Naive thymus-derived CD4-positive, alpha-beta T cell (primary cell): ENCODE measurements around the gene B3GAT2. TPM values are rescaled to one million over a fixed set of nuclear protein-coding genes. Genes with fewer than 3 reads are reported as not detected.

Experiments used
- ATAC-seq: fragments of 150-1000 bp; cut with Tn5 transposase; 2 replicates; pipeline ENCODE4 v1.10.0; 2021; ENCODE audit warnings: mild to moderate bottlenecking, moderate library complexity
- CTCF ChIA-PET: fragments of 350-600 bp; sonication (Branson Sonifier 250); formaldehyde crosslinking; loops from one replicate; lab custom pipeline; 2021; ENCODE audit warnings: antibody characterized with exemption; lab: Charles Lee
- POLR2A ChIA-PET: fragments of 350-600 bp; sonication (Branson Sonifier 250); formaldehyde crosslinking; loops from one replicate; lab custom pipeline; 2021; ENCODE audit warnings: antibody characterized with exemption, inconsistent platforms; lab: Charles Lee
- DNase-seq, 9 donors: peaks; one replicate each; pipeline versions ENCODE4 v3.0.0 to v3.0.0-alpha.2; 2020 to 2022; ENCODE audit warnings: mixed read lengths in 1 of 9
- H3K27ac ChIP-seq: one replicate; pipeline ENCODE4 v1.7.0; 2013; ENCODE audit warnings: mild to moderate bottlenecking, low read depth, low read length, moderate library complexity
- H3K27me3 ChIP-seq, 2 donors: one replicate each; pipeline ENCODE4 v1.7.0; 2013; ENCODE audit warnings: low read length in 2 of 2, mild to moderate bottlenecking in 2 of 2, moderate library complexity in 2 of 2; ENCODE audit not compliant: control insufficient read depth in 2 of 2, insufficient read depth in 2 of 2
- H3K36me3 ChIP-seq, 3 experiments: 1 replicate in 2 of 3; 2 replicates in 1 of 3; pipeline ENCODE4 v1.7.0; 2013; ENCODE audit warnings: low read length in 3 of 3, mild to moderate bottlenecking in 3 of 3, moderate library complexity in 1 of 3; ENCODE audit not compliant: insufficient read depth in 3 of 3, control insufficient read depth in 2 of 3
- H3K4me1 ChIP-seq, 2 donors: one replicate each; pipeline ENCODE4 v1.7.0; 2013; ENCODE audit warnings: low read length in 2 of 2, mild to moderate bottlenecking in 2 of 2, moderate library complexity in 1 of 2; ENCODE audit not compliant: control insufficient read depth in 2 of 2, insufficient read depth in 2 of 2
- H3K4me3 ChIP-seq: 2 replicates; pipeline ENCODE4 v1.7.0; 2013; ENCODE audit warnings: mild to moderate bottlenecking, low read length
- H3K9me3 ChIP-seq, 3 experiments: 1 replicate in 2 of 3; 2 replicates in 1 of 3; pipeline ENCODE4 v1.7.0; 2013; ENCODE audit warnings: low read length in 3 of 3; ENCODE audit not compliant: control insufficient read depth in 2 of 3
- H3K27ac Mint-ChIP-seq, 9 donors: one replicate each; pipeline ENCODE4 v1.8.0; 2020 to 2022; ENCODE audit warnings: mixed read lengths in 9 of 9, mild to moderate bottlenecking in 8 of 9, moderate library complexity in 5 of 9, inconsistent platforms in 2 of 9
- H3K27me3 Mint-ChIP-seq, 5 donors: one replicate each; pipeline ENCODE4 v1.8.0; 2021 to 2022; ENCODE audit warnings: mixed read lengths in 5 of 5, mild to moderate bottlenecking in 1 of 5
- H3K36me3 Mint-ChIP-seq, 5 donors: one replicate each; pipeline ENCODE4 v1.8.0; 2020 to 2022; ENCODE audit warnings: mixed read lengths in 5 of 5, mild to moderate bottlenecking in 3 of 5, inconsistent platforms in 1 of 5
- H3K4me1 Mint-ChIP-seq, 7 donors: one replicate each; pipeline ENCODE4 v1.8.0; 2020 to 2022; ENCODE audit warnings: mixed read lengths in 7 of 7, mild to moderate bottlenecking in 3 of 7, inconsistent platforms in 1 of 7
- H3K4me3 Mint-ChIP-seq, 10 donors: one replicate each; pipeline ENCODE4 v1.8.0; 2020 to 2022; ENCODE audit warnings: mild to moderate bottlenecking in 10 of 10, mixed read lengths in 10 of 10, moderate library complexity in 6 of 10, inconsistent platforms in 2 of 10
- H3K9me3 Mint-ChIP-seq, 11 donors: one replicate each; pipeline ENCODE4 v1.8.0; 2020 to 2022; ENCODE audit warnings: mixed read lengths in 11 of 11, mild to moderate bottlenecking in 4 of 11, inconsistent platforms in 1 of 11, moderate library complexity in 1 of 11
- intact Hi-C, 2 donors: fragments of 100-400 bp; cut with micrococcal nuclease; formaldehyde crosslinking; loops; one replicate each; pipeline ENCODE4 v1.15.1; 2023
- polyA plus RNA-seq, 2 donors: library from polyadenylated mRNA; unstranded; fragments of 300-500 nt; fragmentation: Illumina TruSeq; gene quantifications; one replicate each; pipeline ENCODE4 v1.2.3, GENCODE V29; 2021
- total RNA-seq, 6 experiments: library from RNA in 5 of 6; stranded (reverse) in 5 of 6; gene quantifications; 1 replicate in 5 of 6; 2 replicates in 1 of 6; pipeline ENCODE4 v1.2.3 and lab custom pipeline; 2021 to 2026

B3GAT2 gene
- total and polyA plus RNA-seq, 7 experiments from 2014 or later = 0.49 to 0.72 TPM; not detected in 5

- no peaks in the 10 kb centered on the region for H3K36me3 ChIP-seq
- no peaks in the 10 kb centered on the region for H3K27me3 ChIP-seq
- intact Hi-C loops = no loop called here
- H3K27ac Mint-ChIP-seq = no peak overlapping the region
- H3K27me3 Mint-ChIP-seq = peaks cover 0 to 22% (median 5%) of the 10 kb centered on the region in 5 donors
- no peak for DNase-seq
- peaks cover 0 to 14% (median 4%) of the 10 kb centered on the region in 5 donors for H3K36me3 Mint-ChIP-seq
- POLR2A ChIA-PET = no interaction called here
- peaks cover 0 to 2% (median 0%) of the 10 kb centered on the region in 7 donors for H3K4me1 Mint-ChIP-seq
- H3K9me3 ChIP-seq = no peaks in the 10 kb centered on the region
- H3K4me3 ChIP-seq = no peak overlapping the region
- H3K4me1 ChIP-seq = no peaks in the 10 kb centered on the region
- H3K9me3 Mint-ChIP-seq = peaks cover 0 to 18% (median 3%) of the 10 kb centered on the region in 11 donors
- no peak for ATAC-seq
- no peak overlapping the region for H3K4me3 Mint-ChIP-seq
- no peak overlapping the region for H3K27ac ChIP-seq
- CTCF ChIA-PET = no interaction called here
These were observed 92.5 kb downstream of the B3GAT2 start for GRCh38 chr6:70864401-70864800.

GRCh38 chr6:70863343-70863742 is 93.5 kb downstream of the B3GAT2 start:
- no peak for DNase-seq
- intact Hi-C loops = no loop called here
- H3K36me3 ChIP-seq = peaks cover 0 to 6% (median 6%) of the 10 kb centered on the region in 3 experiments
- ChIA-PET CTCF (no interaction called here), POLR2A (interaction anchor here (0.5 kb wide), 1 partner anchor 195 kb away, joined by 3 read pairs; no protein-coding TSS in a partner anchor)
- H3K27me3 ChIP-seq = no peaks in the 10 kb centered on the region
- ATAC-seq = no peak
- no peak overlapping the region for H3K27ac ChIP-seq
- no peaks in the 10 kb centered on the region for H3K4me1 ChIP-seq
- peaks cover 0 to 18% (median 3%) of the 10 kb centered on the region in 11 donors for H3K9me3 Mint-ChIP-seq
- H3K4me3 ChIP-seq = no peak overlapping the region
- H3K4me3 Mint-ChIP-seq = no peak overlapping the region
- H3K9me3 ChIP-seq = no peaks in the 10 kb centered on the region
- H3K27me3 Mint-ChIP-seq = peaks cover 0 to 18% (median 5%) of the 10 kb centered on the region in 5 donors
- H3K4me1 Mint-ChIP-seq = peaks cover 0 to 2% (median 0%) of the 10 kb centered on the region in 7 donors
- peaks cover 0 to 22% (median 5%) of the 10 kb centered on the region in 5 donors for H3K36me3 Mint-ChIP-seq
- H3K27ac Mint-ChIP-seq = peak overlapping the region in 1 of 9 donors; percentile 55

- H3K4me1 Mint-ChIP-seq = peaks cover 0 to 2% (median 0%) of the 10 kb centered on the region in 7 donors
- no peak for ATAC-seq
- H3K36me3 ChIP-seq = peaks cover 0 to 10% (median 6%) of the 10 kb centered on the region in 3 experiments
- H3K9me3 ChIP-seq = no peaks in the 10 kb centered on the region
- ChIA-PET CTCF (no interaction called here), POLR2A (no interaction called here)
- H3K27ac Mint-ChIP-seq = peak overlapping the region in 1 of 9 donors; percentile 5
- peaks cover 0 to 6% (median 0%) of the 10 kb centered on the region in 11 donors for H3K9me3 Mint-ChIP-seq
- peaks cover 0 to 22% (median 5%) of the 10 kb centered on the region in 5 donors for H3K36me3 Mint-ChIP-seq
- H3K4me3 Mint-ChIP-seq = no peak overlapping the region
- DNase-seq = no peak
- no peak overlapping the region for H3K27ac ChIP-seq
- no peaks in the 10 kb centered on the region for H3K27me3 ChIP-seq
- no peaks in the 10 kb centered on the region for H3K4me1 ChIP-seq
- no peaks in the 10 kb centered on the region for H3K27me3 Mint-ChIP-seq
- intact Hi-C loops = no loop called here
- no peak overlapping the region for H3K4me3 ChIP-seq
These were observed 95.9 kb downstream of the B3GAT2 start for GRCh38 chr6:70860920-70861319.

- CTCF ChIA-PET = interaction anchor here (0.7 kb wide), 1 partner anchor 428 kb away, joined by 3 read pairs; no protein-coding TSS in a partner anchor
- POLR2A ChIA-PET = no interaction called here
- Histone ChIP-seq H3K9me3 (no peaks in the 10 kb centered on the region), H3K4me3 (no peak overlapping the region), H3K36me3 (peaks cover 0 to 10% (median 6%) of the 10 kb centered on the region in 3 experiments), H3K27ac (no peak overlapping the region), H3K27me3 (no peaks in the 10 kb centered on the region), H3K4me1 (no peaks in the 10 kb centered on the region)
- peak overlapping the region in 1 of 9 donors; percentile 57 for H3K27ac Mint-ChIP-seq
- DNase-seq (no peak), ATAC-seq (no peak)
- peaks cover 0 to 22% (median 5%) of the 10 kb centered on the region in 5 donors for H3K36me3 Mint-ChIP-seq
- no peaks in the 10 kb centered on the region for H3K27me3 Mint-ChIP-seq
- no peaks in the 10 kb centered on the region for H3K9me3 Mint-ChIP-seq
- H3K4me3 Mint-ChIP-seq = no peak overlapping the region
- intact Hi-C loops = no loop called here
- peaks cover 0 to 2% (median 0%) of the 10 kb centered on the region in 7 donors for H3K4me1 Mint-ChIP-seq
These were observed 96.8 kb downstream of the B3GAT2 start for GRCh38 chr6:70860045-70860444.

- no peak for DNase-seq
- H3K27ac ChIP-seq = no peak overlapping the region
- H3K4me1 Mint-ChIP-seq = no peaks in the 10 kb centered on the region
- no peaks in the 10 kb centered on the region for H3K4me1 ChIP-seq
- intact Hi-C loops = no loop called here
- H3K36me3 ChIP-seq = peaks cover 0 to 13% (median 6%) of the 10 kb centered on the region in 3 experiments
- ChIA-PET CTCF (no interaction called here), POLR2A (no interaction called here)
- H3K27ac Mint-ChIP-seq = no peak overlapping the region
- H3K4me3 Mint-ChIP-seq = no peak overlapping the region
- peaks cover 0 to 32% (median 5%) of the 10 kb centered on the region in 5 donors for H3K36me3 Mint-ChIP-seq
- no peaks in the 10 kb centered on the region for H3K27me3 ChIP-seq
- H3K9me3 Mint-ChIP-seq = no peaks in the 10 kb centered on the region
- ATAC-seq = no peak
- H3K4me3 ChIP-seq = no peak overlapping the region
- no peaks in the 10 kb centered on the region for H3K27me3 Mint-ChIP-seq
- no peaks in the 10 kb centered on the region for H3K9me3 ChIP-seq
These were observed 99.3 kb downstream of the B3GAT2 start for GRCh38 chr6:70857387-70858077.

- Mint-ChIP-seq H3K36me3 (peaks cover 0 to 13% (median 0%) of the 10 kb centered on the region in 5 donors), H3K27me3 (no peaks in the 10 kb centered on the region), H3K9me3 (no peaks in the 10 kb centered on the region), H3K4me1 (peaks cover 0 to 8% (median 5%) of the 10 kb centered on the region in 7 donors), H3K4me3 (no peak overlapping the region), H3K27ac (no peak overlapping the region)
- Histone ChIP-seq H3K36me3 (peaks cover 0 to 14% (median 0%) of the 10 kb centered on the region in 3 experiments), H3K4me1 (no peaks in the 10 kb centered on the region), H3K9me3 (no peaks in the 10 kb centered on the region), H3K4me3 (no peak overlapping the region), H3K27ac (no peak overlapping the region), H3K27me3 (no peaks in the 10 kb centered on the region)
- ATAC-seq = no peak
- intact Hi-C loops = no loop called here
- POLR2A ChIA-PET = no interaction called here
- DNase-seq = no peak
- CTCF ChIA-PET = no interaction called here
These were observed 104.1 kb downstream of the B3GAT2 start for GRCh38 chr6:70852667-70853246.
